HepG2 (cell line): ENCODE data around the gene METTL22. TPM values are rescaled to one million over a fixed set of nuclear protein-coding genes. Genes with fewer than 3 reads are reported as not detected.

Experiments
- AKAP8 ChIP-seq: sonication (generic); formaldehyde crosslinking; IDR thresholded peaks from 2 replicates; pipeline ENCODE4 v1.5.1; 2020; ENCODE audit warnings: mild to moderate bottlenecking, missing genetic modification reagents
- ATM ChIP-seq: fragments of 450-650 bp; IDR thresholded peaks from 2 replicates; pipeline ENCODE4 v1.7.1; 2017; ENCODE audit warnings: mild to moderate bottlenecking, borderline replicate concordance
- CC2D1A ChIP-seq: sonication (generic); formaldehyde crosslinking; IDR thresholded peaks from 2 replicates; pipeline ENCODE4 v1.8.1; 2023; ENCODE audit warnings: mild to moderate bottlenecking, missing genetic modification reagents
- HNF4G ChIP-seq, 2 experiments: sonication (generic) in 1 of 2; formaldehyde crosslinking in 1 of 2; IDR thresholded peaks; 2 replicates each; pipeline versions ENCODE4 v1.4.0 to v1.6.1; 2011 to 2020; ENCODE audit warnings: borderline replicate concordance in 2 of 2, low read depth in 2 of 2, mild to moderate bottlenecking in 2 of 2, low read length in 1 of 2, missing genetic modification reagents in 1 of 2, moderate library complexity in 1 of 2
- KDM6A ChIP-seq: IDR thresholded peaks from 2 replicates; pipeline ENCODE4 v1.6.1; 2016; ENCODE audit warnings: low read depth
- NCOR1 ChIP-seq: fragments of 200-600 bp; sonication (generic); IDR thresholded peaks from 2 replicates; pipeline ENCODE4 v1.7.0; 2017; ENCODE audit warnings: antibody characterized with exemption, low read length, borderline replicate concordance
- NFKBIZ ChIP-seq: IDR thresholded peaks from 2 replicates; pipeline ENCODE4 v1.6.1; 2018; ENCODE audit warnings: missing genetic modification reagents, missing compliant biosample characterization
- PLRG1 ChIP-seq: fragments of 450-650 bp; conservative IDR thresholded peaks from 2 replicates; pipeline ENCODE4 v1.6.1; 2016
- SIX1 ChIP-seq: sonication (generic); formaldehyde crosslinking; IDR thresholded peaks from 2 replicates; pipeline ENCODE4 v1.4.0; 2020; ENCODE audit warnings: missing genetic modification reagents, borderline replicate concordance
- SP4 ChIP-seq: sonication (generic); formaldehyde crosslinking; IDR thresholded peaks from 2 replicates; pipeline ENCODE4 v1.8.1; 2023; ENCODE audit warnings: mild to moderate bottlenecking, missing genetic modification reagents
- SPEN ChIP-seq: sonication (generic); formaldehyde crosslinking; IDR thresholded peaks from 2 replicates; pipeline ENCODE4 v1.5.1; 2020; ENCODE audit warnings: low read depth, mild to moderate bottlenecking, missing genetic modification reagents
- TRIM24 ChIP-seq: sonication (generic); formaldehyde crosslinking; IDR thresholded peaks from 2 replicates; pipeline ENCODE4 v1.8.0; 2022; ENCODE audit warnings: mild to moderate bottlenecking, missing genetic modification reagents
- XRCC5 ChIP-seq: fragments of 200-400 bp; formaldehyde crosslinking; optimal IDR thresholded peaks from 2 replicates; pipeline ENCODE3; 2017; ENCODE audit warnings: mild to moderate bottlenecking, low read length
- ZFP36L1 ChIP-seq: sonication (generic); formaldehyde crosslinking; IDR thresholded peaks from 2 replicates; pipeline ENCODE4 v1.8.0; 2022; ENCODE audit warnings: mild to moderate bottlenecking, missing genetic modification reagents, moderate library complexity
- ZMAT3 ChIP-seq: sonication (generic); formaldehyde crosslinking; conservative IDR thresholded peaks from 2 replicates; pipeline ENCODE4 v1.7.0; 2021; ENCODE audit warnings: missing genetic modification reagents
- ZNF124 ChIP-seq: sonication (generic); formaldehyde crosslinking; IDR thresholded peaks from 2 replicates; pipeline ENCODE4 v1.4.0; 2020; ENCODE audit warnings: missing genetic modification reagents
- ZNF33B ChIP-seq: sonication (generic); formaldehyde crosslinking; IDR thresholded peaks from 2 replicates; pipeline ENCODE4 v1.5.1; 2020; ENCODE audit warnings: mild to moderate bottlenecking, missing genetic modification reagents
- ZNF547 ChIP-seq: sonication (generic); formaldehyde crosslinking; IDR thresholded peaks from 2 replicates; pipeline ENCODE4 v1.5.1; 2020; ENCODE audit warnings: mild to moderate bottlenecking, missing genetic modification reagents
- ZNF556 ChIP-seq: sonication (generic); formaldehyde crosslinking; IDR thresholded peaks from 2 replicates; pipeline ENCODE4 v1.4.0; 2020; ENCODE audit warnings: mild to moderate bottlenecking, missing genetic modification reagents, borderline replicate concordance
- ZNF644 ChIP-seq: IDR thresholded peaks from 2 replicates; pipeline ENCODE4 v1.6.1; 2016; ENCODE audit warnings: low read depth
- ZNF678 ChIP-seq: sonication (generic); formaldehyde crosslinking; IDR thresholded peaks from 2 replicates; pipeline ENCODE4 v1.4.0; 2020; ENCODE audit warnings: mild to moderate bottlenecking, missing genetic modification reagents
- ZNF75D ChIP-seq: sonication (generic); formaldehyde crosslinking; IDR thresholded peaks from 2 replicates; pipeline ENCODE4 v1.8.1; 2023; ENCODE audit warnings: missing genetic modification reagents, mild to moderate bottlenecking, borderline replicate concordance
- polyA plus RNA-seq, 8 experiments: library from polyadenylated mRNA; depleted of rRNA in 3 of 8; stranded (reverse) in 7 of 8; unstranded in 1 of 8; fragments of >200 nt; fragmentation: Illumina TruSeq in 4 of 8; extraction: Trizol in 4 of 8; gene quantifications; 2 replicates each; pipeline versions ENCODE4 v1.2.1 to v1.2.3, GENCODE V29; 2011 to 2016; ENCODE audit warnings: low read depth in 4 of 8, missing spikeins in 1 of 8, mixed read lengths in 1 of 8; ENCODE audit not compliant: insufficient read depth in 1 of 8
- total RNA-seq, 5 experiments: library from RNA; depleted of rRNA; stranded (reverse); fragments of >200 nt; fragmentation: Illumina TruSeq; extraction: Trizol; gene quantifications; 2 replicates each; pipeline ENCODE4 v1.2.3, GENCODE V29; 2016; ENCODE audit warnings: low read depth in 1 of 5
- TF ChIP-seq, protein P1 (sequence below): sonication (generic); formaldehyde crosslinking; IDR thresholded peaks from 2 replicates; pipeline ENCODE4 v1.4.0; 2020; ENCODE audit warnings: missing genetic modification reagents
- TF ChIP-seq, protein P2 (sequence below): sonication (generic); formaldehyde crosslinking; IDR thresholded peaks from 2 replicates; pipeline ENCODE4 v1.8.0; 2022; ENCODE audit warnings: missing genetic modification reagents, mild to moderate bottlenecking, borderline replicate concordance
- TF ChIP-seq, protein P3 (sequence below): sonication (generic); formaldehyde crosslinking; IDR thresholded peaks from 2 replicates; pipeline ENCODE4 v1.4.0; 2020; ENCODE audit warnings: missing genetic modification reagents

Gene METTL22
- total and polyA plus RNA-seq, 2 of the 13 experiments (the other 11 are each of a cell fraction or from before 2014, with no cell fraction given) = 36.2 to 94.8 TPM

DNA sequence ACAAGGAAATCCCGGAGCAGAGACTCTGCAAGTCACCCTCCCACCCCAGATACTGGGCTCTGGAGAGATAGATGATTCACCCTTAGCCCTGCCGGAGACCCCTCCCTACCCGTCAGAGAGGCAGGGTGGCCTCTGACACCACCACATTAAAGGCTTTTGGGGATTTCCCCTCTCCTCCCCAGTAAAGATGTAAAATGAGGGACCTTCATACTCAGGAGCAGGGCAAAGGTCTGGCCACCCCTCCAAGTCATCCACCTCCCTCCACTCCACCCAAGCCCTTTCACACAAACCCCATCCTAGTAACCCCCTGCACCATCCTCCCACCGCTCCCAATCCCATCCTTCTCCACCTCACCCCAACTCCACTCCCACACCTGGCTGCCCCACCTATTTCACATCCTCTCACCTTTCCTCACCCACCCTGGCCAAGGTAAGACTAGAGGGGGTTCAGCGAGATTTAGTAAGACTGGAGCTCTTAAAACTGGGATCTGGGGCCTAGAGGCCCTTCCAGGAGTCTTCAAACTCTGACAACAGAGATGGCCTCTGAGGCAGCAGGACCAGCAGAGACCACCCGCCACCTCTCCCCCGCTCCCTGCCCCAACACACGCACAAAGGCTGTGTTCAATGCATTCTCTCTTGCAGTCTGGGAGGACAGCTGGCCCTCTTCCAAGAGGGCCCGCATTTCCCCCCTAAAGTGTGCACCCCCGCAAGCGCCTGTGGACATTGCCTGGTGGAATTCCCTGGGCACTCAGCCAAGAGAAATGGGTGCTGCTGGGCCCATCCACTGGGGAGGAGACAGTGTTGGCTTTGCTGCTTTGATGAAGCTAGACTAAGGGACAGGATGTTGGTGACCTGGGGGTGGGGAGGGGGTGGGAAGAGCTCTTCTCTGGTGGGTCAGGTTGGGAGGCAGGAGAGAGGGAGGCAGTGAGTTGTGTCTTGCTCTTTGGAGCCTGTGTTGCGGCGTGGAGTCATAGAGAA is 54.0 kb downstream of the METTL22 start (continued):
- TF ChIP-seq, protein P1, sequence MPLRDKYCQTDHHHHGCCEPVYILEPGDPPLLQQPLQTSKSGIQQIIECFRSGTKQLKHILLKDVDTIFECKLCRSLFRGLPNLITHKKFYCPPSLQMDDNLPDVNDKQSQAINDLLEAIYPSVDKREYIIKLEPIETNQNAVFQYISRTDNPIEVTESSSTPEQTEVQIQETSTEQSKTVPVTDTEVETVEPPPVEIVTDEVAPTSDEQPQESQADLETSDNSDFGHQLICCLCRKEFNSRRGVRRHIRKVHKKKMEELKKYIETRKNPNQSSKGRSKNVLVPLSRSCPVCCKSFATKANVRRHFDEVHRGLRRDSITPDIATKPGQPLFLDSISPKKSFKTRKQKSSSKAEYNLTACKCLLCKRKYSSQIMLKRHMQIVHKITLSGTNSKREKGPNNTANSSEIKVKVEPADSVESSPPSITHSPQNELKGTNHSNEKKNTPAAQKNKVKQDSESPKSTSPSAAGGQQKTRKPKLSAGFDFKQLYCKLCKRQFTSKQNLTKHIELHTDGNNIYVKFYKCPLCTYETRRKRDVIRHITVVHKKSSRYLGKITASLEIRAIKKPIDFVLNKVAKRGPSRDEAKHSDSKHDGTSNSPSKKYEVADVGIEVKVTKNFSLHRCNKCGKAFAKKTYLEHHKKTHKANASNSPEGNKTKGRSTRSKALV (CRISPR knock-in tag) = no peak
- TF ChIP-seq KDM6A (CRISPR knock-in tag) (no peak), ATM (no peak), ZNF678 (CRISPR knock-in tag) (no peak), ZNF33B (CRISPR knock-in tag) (no peak), ZNF124 (CRISPR knock-in tag) (no peak), SP4 (CRISPR knock-in tag) (no peak), CC2D1A (CRISPR knock-in tag) (no peak), ZMAT3 (CRISPR knock-in tag) (no peak), ZNF556 (CRISPR knock-in tag) (no peak; the same call in 1 of the 2 replicates), XRCC5 (peak; percentile 54), ZNF75D (CRISPR knock-in tag) (no peak), AKAP8 (peak; percentile 26; the same call in 1 of the 2 replicates), ZNF644 (peak; percentile 94), SIX1 (CRISPR knock-in tag) (no peak), ZNF547 (no peak), NFKBIZ (CRISPR knock-in tag) (peak; percentile 82; the same call in 1 of the 2 replicates), TRIM24 (no peak), HNF4G (IDR thresholded peaks at IDR 0.05; ENCODE audit: borderline replicate concordance, low read depth, low read length) (peak; percentile 55), HNF4G (CRISPR knock-in tag; IDR thresholded peaks at IDR 0.05; ENCODE audit: borderline replicate concordance, low read depth) (peak; percentile 64; the same call in 1 of the 2 replicates), SPEN (CRISPR knock-in tag) (no peak), NCOR1 (no peak; the same call in 1 of the 2 replicates), ZFP36L1 (CRISPR knock-in tag) (no peak), PLRG1 (no peak)
- TF ChIP-seq, protein P2, sequence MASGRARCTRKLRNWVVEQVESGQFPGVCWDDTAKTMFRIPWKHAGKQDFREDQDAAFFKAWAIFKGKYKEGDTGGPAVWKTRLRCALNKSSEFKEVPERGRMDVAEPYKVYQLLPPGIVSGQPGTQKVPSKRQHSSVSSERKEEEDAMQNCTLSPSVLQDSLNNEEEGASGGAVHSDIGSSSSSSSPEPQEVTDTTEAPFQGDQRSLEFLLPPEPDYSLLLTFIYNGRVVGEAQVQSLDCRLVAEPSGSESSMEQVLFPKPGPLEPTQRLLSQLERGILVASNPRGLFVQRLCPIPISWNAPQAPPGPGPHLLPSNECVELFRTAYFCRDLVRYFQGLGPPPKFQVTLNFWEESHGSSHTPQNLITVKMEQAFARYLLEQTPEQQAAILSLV (CRISPR knock-in tag) = 0 out of 2 replicates have a peak, but pooled peaks have one; percentile 26
- TF ChIP-seq, protein P3, sequence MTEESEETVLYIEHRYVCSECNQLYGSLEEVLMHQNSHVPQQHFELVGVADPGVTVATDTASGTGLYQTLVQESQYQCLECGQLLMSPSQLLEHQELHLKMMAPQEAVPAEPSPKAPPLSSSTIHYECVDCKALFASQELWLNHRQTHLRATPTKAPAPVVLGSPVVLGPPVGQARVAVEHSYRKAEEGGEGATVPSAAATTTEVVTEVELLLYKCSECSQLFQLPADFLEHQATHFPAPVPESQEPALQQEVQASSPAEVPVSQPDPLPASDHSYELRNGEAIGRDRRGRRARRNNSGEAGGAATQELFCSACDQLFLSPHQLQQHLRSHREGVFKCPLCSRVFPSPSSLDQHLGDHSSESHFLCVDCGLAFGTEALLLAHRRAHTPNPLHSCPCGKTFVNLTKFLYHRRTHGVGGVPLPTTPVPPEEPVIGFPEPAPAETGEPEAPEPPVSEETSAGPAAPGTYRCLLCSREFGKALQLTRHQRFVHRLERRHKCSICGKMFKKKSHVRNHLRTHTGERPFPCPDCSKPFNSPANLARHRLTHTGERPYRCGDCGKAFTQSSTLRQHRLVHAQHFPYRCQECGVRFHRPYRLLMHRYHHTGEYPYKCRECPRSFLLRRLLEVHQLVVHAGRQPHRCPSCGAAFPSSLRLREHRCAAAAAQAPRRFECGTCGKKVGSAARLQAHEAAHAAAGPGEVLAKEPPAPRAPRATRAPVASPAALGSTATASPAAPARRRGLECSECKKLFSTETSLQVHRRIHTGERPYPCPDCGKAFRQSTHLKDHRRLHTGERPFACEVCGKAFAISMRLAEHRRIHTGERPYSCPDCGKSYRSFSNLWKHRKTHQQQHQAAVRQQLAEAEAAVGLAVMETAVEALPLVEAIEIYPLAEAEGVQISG (CRISPR knock-in tag) = peak; percentile 26; the same call in 1 of the 2 replicates
